H9 (cell line): ENCODE data around the gene ITPRID2. TPM values are rescaled to one million over a fixed set of nuclear protein-coding genes. Genes with fewer than 3 reads are reported as not detected.

ENCODE experiments used
- DNase-seq: peaks from one replicate; pipeline ENCODE4 v3.0.0-alpha.2; 2017
- H2AFZ ChIP-seq: one replicate; pipeline ENCODE4 v1.6.1; 2013; ENCODE audit warnings: mild to moderate bottlenecking, low read length, control low read depth, moderate library complexity
- H2AK5ac ChIP-seq: 2 replicates; pipeline ENCODE4 v1.6.1; 2013; ENCODE audit warnings: low read length, control low read depth, mixed read lengths; ENCODE audit not compliant: insufficient read length
- H2BK120ac ChIP-seq: one replicate; pipeline ENCODE4 v1.6.1; 2013; ENCODE audit warnings: low read depth, mild to moderate bottlenecking, low read length, control low read depth, inconsistent platforms; ENCODE audit not compliant: poor library complexity, severe bottlenecking
- H2BK12ac ChIP-seq: 2 replicates; pipeline ENCODE4 v1.6.1; 2013; ENCODE audit warnings: low read length, control low read depth, mixed read lengths, low read depth; ENCODE audit not compliant: insufficient read length
- H2BK15ac ChIP-seq: 2 replicates; pipeline ENCODE4 v1.6.1; 2013; ENCODE audit warnings: low read depth, low read length, control low read depth
- H2BK20ac ChIP-seq: one replicate; pipeline ENCODE4 v1.6.1; 2013; ENCODE audit warnings: low read depth, mild to moderate bottlenecking, low read length, control low read depth, inconsistent platforms; ENCODE audit not compliant: poor library complexity, severe bottlenecking
- H2BK5ac ChIP-seq: 2 replicates; pipeline ENCODE4 v1.6.1; 2013; ENCODE audit warnings: low read length, control low read depth, mixed read lengths; ENCODE audit not compliant: insufficient read length
- H3K14ac ChIP-seq: 2 replicates; pipeline ENCODE4 v1.6.1; 2013; ENCODE audit warnings: low read length, control low read depth; ENCODE audit not compliant: insufficient read depth
- H3K18ac ChIP-seq: 2 replicates; pipeline ENCODE4 v1.6.1; 2013; ENCODE audit warnings: low read depth, mild to moderate bottlenecking, mixed read lengths, low read length, control low read depth; ENCODE audit not compliant: insufficient read length
- H3K23ac ChIP-seq: 2 replicates; pipeline ENCODE4 v1.6.1; 2013; ENCODE audit warnings: low read length, control low read depth, mixed read lengths, low read depth; ENCODE audit not compliant: insufficient read length
- H3K23me2 ChIP-seq: 2 replicates; pipeline ENCODE4 v1.6.1; 2013; ENCODE audit warnings: low read depth, mild to moderate bottlenecking, mixed read lengths, low read length, control low read depth; ENCODE audit not compliant: insufficient read length, poor library complexity, severe bottlenecking
- H3K27ac ChIP-seq: 2 replicates; pipeline ENCODE4 v1.5.1; 2013; ENCODE audit warnings: low read length, control low read depth, mixed read lengths, low read depth; ENCODE audit not compliant: insufficient read length
- H3K27me3 ChIP-seq: 2 replicates; pipeline ENCODE4 v1.6.1; 2013; ENCODE audit warnings: low read length, control low read depth, inconsistent platforms; ENCODE audit not compliant: insufficient read depth
- H3K4ac ChIP-seq: 2 replicates; pipeline ENCODE4 v1.6.1; 2013; ENCODE audit warnings: low read depth, mild to moderate bottlenecking, control low read depth, inconsistent platforms, low read length, moderate library complexity
- H3K4me1 ChIP-seq: 2 replicates; pipeline ENCODE4 v1.6.1; 2013; ENCODE audit warnings: low read length, control low read depth, inconsistent platforms; ENCODE audit not compliant: insufficient read depth
- H3K4me2 ChIP-seq: 2 replicates; pipeline ENCODE4 v1.6.1; 2013; ENCODE audit warnings: low read length, control low read depth, mixed read lengths; ENCODE audit not compliant: insufficient read length, insufficient read depth
- H3K56ac ChIP-seq: 2 replicates; pipeline ENCODE4 v1.6.1; 2013; ENCODE audit warnings: low read depth, mild to moderate bottlenecking, mixed read lengths, low read length, control low read depth; ENCODE audit not compliant: insufficient read length
- H3K79me1 ChIP-seq: 2 replicates; pipeline ENCODE4 v1.6.1; 2013; ENCODE audit warnings: low read depth, mild to moderate bottlenecking, moderate library complexity, low read length, control low read depth, inconsistent platforms; ENCODE audit not compliant: insufficient read depth, poor library complexity, severe bottlenecking
- H3K79me2 ChIP-seq: 2 replicates; pipeline ENCODE4 v1.6.1; 2013; ENCODE audit warnings: low read length, control low read depth, inconsistent platforms; ENCODE audit not compliant: insufficient read depth
- H3K9ac ChIP-seq: 2 replicates; pipeline ENCODE4 v1.6.1; 2013; ENCODE audit warnings: low read length, control low read depth, mixed read lengths; ENCODE audit not compliant: insufficient read length; ENCODE audit errors: extremely low read depth
- H3K9me3 ChIP-seq: one replicate; pipeline ENCODE4 v1.6.1; 2013; ENCODE audit warnings: low read depth, low read length, inconsistent platforms; ENCODE audit not compliant: control insufficient read depth
- H3T11ph ChIP-seq: one replicate; pipeline ENCODE4 v1.6.1; 2013; ENCODE audit warnings: mild to moderate bottlenecking, low read length, control low read depth, inconsistent platforms
- H4K20me1 ChIP-seq: one replicate; pipeline ENCODE4 v1.6.1; 2013; ENCODE audit not compliant: control insufficient read depth, insufficient read length, insufficient read depth
- H4K5ac ChIP-seq: 2 replicates; pipeline ENCODE4 v1.6.1; 2013; ENCODE audit warnings: low read depth, mild to moderate bottlenecking, mixed read lengths, low read length, control low read depth; ENCODE audit not compliant: insufficient read length
- H4K8ac ChIP-seq: replicated peaks from 2 replicates; pipeline ENCODE4 v1.6.1; 2013; ENCODE audit warnings: low read length, control low read depth, mixed read lengths, low read depth; ENCODE audit not compliant: insufficient read length
- H4K91ac ChIP-seq: 2 replicates; pipeline ENCODE4 v1.6.1; 2013; ENCODE audit warnings: low read depth, mild to moderate bottlenecking, moderate library complexity, mixed read lengths, low read length, control low read depth; ENCODE audit not compliant: insufficient read length
- H3K27ac Mint-ChIP-seq, 3 experiments: 2 replicates in 2 of 3; 3 replicates in 1 of 3; pipeline ENCODE4 v1.8.0; 2020 to 2021; ENCODE audit warnings: mixed read lengths in 3 of 3, mild to moderate bottlenecking in 1 of 3, moderate library complexity in 1 of 3
- H3K27me3 Mint-ChIP-seq: 2 replicates; pipeline ENCODE4 v1.8.0; 2021; ENCODE audit warnings: low read depth, mild to moderate bottlenecking, moderate library complexity, mixed read lengths
- H3K36me3 Mint-ChIP-seq, 3 experiments: 2 replicates in 2 of 3; 3 replicates in 1 of 3; pipeline ENCODE4 v1.8.0; 2020 to 2021; ENCODE audit warnings: low read depth in 3 of 3, mixed read lengths in 3 of 3; ENCODE audit not compliant: insufficient read depth in 1 of 3
- H3K4me1 Mint-ChIP-seq, 2 experiments: 2 replicates each; pipeline ENCODE4 v1.8.0; 2020; ENCODE audit warnings: mixed read lengths in 2 of 2
- H3K4me3 Mint-ChIP-seq, 2 experiments: 2 replicates in 1 of 2; 3 replicates in 1 of 2; pipeline ENCODE4 v1.8.0; 2020 to 2021; ENCODE audit warnings: mild to moderate bottlenecking in 2 of 2, mixed read lengths in 2 of 2, moderate library complexity in 1 of 2
- H3K9me3 Mint-ChIP-seq, 2 experiments: 2 replicates in 1 of 2; 3 replicates in 1 of 2; pipeline ENCODE4 v1.8.0; 2020; ENCODE audit warnings: mild to moderate bottlenecking in 2 of 2, mixed read lengths in 2 of 2, moderate library complexity in 1 of 2
- WGBS: extraction: QIAGEN DNeasy Blood & Tissue Kit; methylation state at CpG from one replicate; pipeline ENCODE4 v1.1.7; 2013; ENCODE audit warnings: missing lambda C conversion rate, low lambda C conversion rate, mixed read lengths; ENCODE audit not compliant: insufficient read length; ENCODE audit errors: extremely low coverage; 5-methylcytosine and 5-hydroxymethylcytosine counted together
- total RNA-seq: library from RNA; stranded (reverse); gene quantifications from 2 replicates; pipeline ENCODE4 v1.2.1, GENCODE V29; 2021
- TF ChIP-seq, protein P1 (sequence below): fragments of 200-600 bp; sonication (generic); conservative IDR thresholded peaks from 3 replicates; pipeline ENCODE4 v1.8.0; 2021; ENCODE audit warnings: antibody characterized with exemption, mild to moderate bottlenecking

The ITPRID2 gene
- total RNA-seq, 1 experiment from 2014 or later: 12.0 TPM

- no peak overlapping the region for H3K4ac ChIP-seq
- H4K91ac ChIP-seq: no peak overlapping the region
- no peaks in the 10 kb centered on the region for H3K4me1 ChIP-seq
- Mint-ChIP-seq H3K27me3 (no peaks in the 10 kb centered on the region), H3K27ac (no peak overlapping the region), H3K4me1 (no peaks in the 10 kb centered on the region), H3K9me3 (no peaks in the 10 kb centered on the region), H3K4me3 (no peak overlapping the region), H3K36me3 (peaks cover 0 to 10% (median 0%) of the 10 kb centered on the region in 3 experiments; a peak in 2 of 7 replicates)
- H2BK20ac ChIP-seq: no peak overlapping the region
- H2BK5ac ChIP-seq: no peak overlapping the region
- no peak overlapping the region for H3K4me2 ChIP-seq
- H2BK120ac ChIP-seq: no peak overlapping the region
- no peak for DNase-seq
- TF ChIP-seq, protein P1, sequence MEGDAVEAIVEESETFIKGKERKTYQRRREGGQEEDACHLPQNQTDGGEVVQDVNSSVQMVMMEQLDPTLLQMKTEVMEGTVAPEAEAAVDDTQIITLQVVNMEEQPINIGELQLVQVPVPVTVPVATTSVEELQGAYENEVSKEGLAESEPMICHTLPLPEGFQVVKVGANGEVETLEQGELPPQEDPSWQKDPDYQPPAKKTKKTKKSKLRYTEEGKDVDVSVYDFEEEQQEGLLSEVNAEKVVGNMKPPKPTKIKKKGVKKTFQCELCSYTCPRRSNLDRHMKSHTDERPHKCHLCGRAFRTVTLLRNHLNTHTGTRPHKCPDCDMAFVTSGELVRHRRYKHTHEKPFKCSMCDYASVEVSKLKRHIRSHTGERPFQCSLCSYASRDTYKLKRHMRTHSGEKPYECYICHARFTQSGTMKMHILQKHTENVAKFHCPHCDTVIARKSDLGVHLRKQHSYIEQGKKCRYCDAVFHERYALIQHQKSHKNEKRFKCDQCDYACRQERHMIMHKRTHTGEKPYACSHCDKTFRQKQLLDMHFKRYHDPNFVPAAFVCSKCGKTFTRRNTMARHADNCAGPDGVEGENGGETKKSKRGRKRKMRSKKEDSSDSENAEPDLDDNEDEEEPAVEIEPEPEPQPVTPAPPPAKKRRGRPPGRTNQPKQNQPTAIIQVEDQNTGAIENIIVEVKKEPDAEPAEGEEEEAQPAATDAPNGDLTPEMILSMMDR: no peak
- H4K5ac ChIP-seq: no peak overlapping the region
- no peak overlapping the region for H3K27ac ChIP-seq
- no peaks in the 10 kb centered on the region for H3K79me1 ChIP-seq
- H3K27me3 ChIP-seq: no peaks in the 10 kb centered on the region
- no peak overlapping the region for H3K9ac ChIP-seq
- no peaks in the 10 kb centered on the region for H3K23me2 ChIP-seq
- no peak overlapping the region for H4K8ac ChIP-seq
- no peak overlapping the region for H3K56ac ChIP-seq
- H3K14ac ChIP-seq: no peak overlapping the region
- no peak overlapping the region for H2AFZ ChIP-seq
- H3K18ac ChIP-seq: no peak overlapping the region
- H3T11ph ChIP-seq: no peak overlapping the region
- H3K9me3 ChIP-seq: no peaks in the 10 kb centered on the region
- no peak overlapping the region for H3K23ac ChIP-seq
- H4K20me1 ChIP-seq: no peaks in the 10 kb centered on the region
- H3K79me2 ChIP-seq: no peaks in the 10 kb centered on the region
- WGBS: no CpG with 5 or more reads among the region's 1 CpG
- no peak overlapping the region for H2AK5ac ChIP-seq
- H2BK12ac ChIP-seq: no peak overlapping the region
- H2BK15ac ChIP-seq: no peak overlapping the region
These were observed 16.1 kb downstream of the ITPRID2 start for GRCh38 chr2:181907635-181908034.
